Stimulated activated CD4-positive, alpha-beta T cell treated with anti-CD3 and anti-CD28 coated beads, Interleukin-12 subunit alpha, Interleukin-12 subunit beta, amount 100 ng/mL, for 48 hours (primary cell): ENCODE measurements around the gene PDE4DIP.
A peak's percentile ranks its signal among the peaks of the same experiment; 100 is the strongest.
"Not testable (repeated sequence)": the region's sequence is repeated elsewhere in the genome, so short reads cannot be mapped to it uniquely, and the experiment has no call there.

Experiments used
- DNase-seq, 3 donors: peaks; one replicate each; pipeline ENCODE4 v3.0.0-alpha.2; 2020; ENCODE audit warnings: low read depth in 2 of 3, low spot score in 1 of 3

PDE4DIP gene

GRCh38 chr1:148844220-148844619 is at the start of gene PDE4DIP:
PDE4DIP (plus strand) TSS chr1:148844428; CDS start chr1:148844775, 347 bp downstream.
- peak in 2 of 3 donors; percentile 2 to 3 for DNase-seq

- DNase-seq, result not testable (repeated sequence)
Measured at GRCh38 chr1:148808268-148808928, 35.8 kb upstream of the PDE4DIP start.

DNA sequence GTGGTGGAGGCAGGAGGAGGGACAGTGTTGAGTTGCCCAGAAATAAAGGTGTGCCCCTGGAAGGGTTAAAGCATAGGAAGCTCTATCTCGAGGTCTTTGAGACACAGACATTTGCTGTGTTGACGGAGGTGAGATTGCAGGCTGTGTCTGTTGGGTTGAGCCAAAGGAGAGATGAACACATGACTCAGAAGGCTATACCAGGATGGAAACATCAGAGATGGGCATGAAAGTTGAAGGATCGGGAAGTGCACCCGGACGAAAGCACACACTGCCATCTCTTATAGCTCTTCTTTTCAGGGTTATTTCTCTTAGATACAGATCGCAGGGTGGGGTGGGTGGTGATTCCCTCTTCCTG is 35.3 kb upstream of the PDE4DIP start:
- DNase-seq, result not testable (repeated sequence)

DNA sequence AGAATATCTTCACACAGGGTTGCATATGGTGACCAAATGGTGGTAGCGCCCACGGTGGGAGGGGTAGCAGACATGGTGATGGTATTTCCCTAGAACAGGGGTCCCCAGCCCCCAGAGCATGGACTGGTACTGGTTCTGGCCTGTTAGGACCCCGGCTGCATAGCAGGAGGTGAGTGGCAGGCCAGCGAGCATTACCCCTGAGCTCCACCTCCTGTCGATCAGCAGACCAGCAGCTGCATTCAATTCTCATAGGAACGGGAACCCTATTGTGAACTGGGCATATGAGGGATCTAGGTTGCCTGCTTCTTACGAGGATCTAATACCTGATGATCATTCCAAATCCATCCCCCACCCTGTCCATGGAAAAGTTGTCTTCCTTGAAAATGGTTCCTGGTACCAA is 22.0 kb upstream of the PDE4DIP start:
- not testable (repeated sequence) for DNase-seq

GRCh38 chr1:148823822-148824221 is 20.4 kb upstream of the PDE4DIP start:
- DNase-seq, result not testable (repeated sequence)

DNA sequence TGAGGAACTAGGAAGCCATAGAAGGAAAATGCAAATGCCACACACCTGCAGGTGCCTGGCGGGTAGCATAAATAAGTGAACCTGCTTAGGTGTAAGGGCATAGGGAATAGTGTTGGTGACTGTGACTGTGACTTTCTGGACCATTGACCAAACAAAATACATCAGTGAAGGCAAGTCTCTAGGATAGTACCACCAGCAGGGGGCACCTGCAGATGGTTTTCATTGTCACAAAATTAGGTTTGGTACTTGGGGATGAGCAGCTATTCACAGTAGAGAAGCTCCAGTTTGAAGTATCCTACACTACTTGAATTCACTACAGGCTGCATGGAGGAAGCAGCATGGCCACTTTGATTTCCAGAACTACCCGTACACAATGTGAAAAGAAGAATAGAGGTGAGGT is 19.2 kb upstream of the PDE4DIP start:
- DNase-seq, result not testable (repeated sequence)

GRCh38 chr1:148828531-148828930 is 15.7 kb upstream of the PDE4DIP start:
- not testable (repeated sequence) for DNase-seq

GRCh38 chr1:148828962-148829361 is 15.3 kb upstream of the PDE4DIP start:
- DNase-seq, result not testable (repeated sequence)

DNA sequence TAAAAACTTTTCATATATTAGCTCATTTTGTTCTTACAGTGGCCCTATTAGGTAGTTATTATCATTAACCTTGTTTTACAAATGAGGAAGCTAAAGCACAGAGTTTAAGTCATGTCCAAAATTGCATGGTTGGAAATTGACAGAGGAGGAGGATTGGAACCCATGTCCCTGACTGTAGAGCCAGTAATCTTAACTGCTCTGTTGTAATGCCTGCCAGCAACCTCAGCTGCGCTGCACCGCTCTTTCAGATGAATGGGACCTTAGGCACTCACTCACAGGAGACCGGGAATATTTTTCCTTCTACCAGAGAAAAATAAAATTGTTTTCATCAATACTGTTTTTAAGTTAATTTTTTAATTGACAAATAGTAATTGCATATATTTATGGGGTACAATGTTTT is 14.9 kb upstream of the PDE4DIP start:
- not testable (repeated sequence) for DNase-seq

GRCh38 chr1:148841262-148841661 is 3.0 kb upstream of the PDE4DIP start:
- DNase-seq, result not testable (repeated sequence)

DNA sequence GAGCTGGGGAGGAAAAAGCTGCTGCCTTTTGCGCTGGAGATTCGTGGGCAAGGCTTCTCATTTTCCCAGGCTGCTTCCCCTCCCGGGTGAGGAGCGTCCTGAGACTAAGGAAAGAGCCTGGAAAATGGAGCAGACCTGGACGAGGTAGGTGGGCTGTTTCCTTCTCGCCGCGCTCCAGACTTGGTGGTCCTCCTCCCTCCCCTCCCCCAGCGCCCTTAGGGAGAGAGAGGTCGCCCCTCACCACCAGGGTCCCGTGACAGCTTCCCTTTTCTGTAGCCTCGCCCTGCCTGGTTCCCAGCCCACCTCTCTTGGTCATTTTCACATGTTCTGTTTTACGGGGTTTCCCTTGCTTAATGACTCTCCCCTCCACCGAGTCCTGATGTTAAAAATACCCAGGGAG is 423 bp downstream of the PDE4DIP start:
- not testable (repeated sequence) for DNase-seq

DNA sequence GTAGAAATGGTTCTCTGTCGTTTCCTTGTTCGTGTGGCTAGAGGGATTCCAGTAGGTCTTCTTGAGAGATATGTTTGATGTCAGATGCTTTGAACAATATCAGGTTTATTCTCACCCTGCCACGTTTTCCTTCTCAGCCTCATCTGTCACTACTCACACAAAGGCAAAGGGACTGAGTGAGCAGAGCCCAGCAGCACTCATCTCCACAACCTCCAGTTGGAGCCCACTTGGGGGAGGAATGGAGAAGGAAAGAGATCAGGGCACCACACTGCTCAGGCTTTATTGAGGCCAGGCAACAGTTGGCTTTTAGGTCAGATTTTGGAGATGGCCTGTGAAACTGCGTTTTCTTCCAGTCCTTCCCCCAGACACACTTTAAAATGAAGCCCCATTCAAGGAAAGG is 840 bp downstream of the PDE4DIP start:
- not testable (repeated sequence) for DNase-seq

GRCh38 chr1:148850347-148850746 is 6.1 kb downstream of the PDE4DIP start:
- DNase-seq, result not testable (repeated sequence)

DNA sequence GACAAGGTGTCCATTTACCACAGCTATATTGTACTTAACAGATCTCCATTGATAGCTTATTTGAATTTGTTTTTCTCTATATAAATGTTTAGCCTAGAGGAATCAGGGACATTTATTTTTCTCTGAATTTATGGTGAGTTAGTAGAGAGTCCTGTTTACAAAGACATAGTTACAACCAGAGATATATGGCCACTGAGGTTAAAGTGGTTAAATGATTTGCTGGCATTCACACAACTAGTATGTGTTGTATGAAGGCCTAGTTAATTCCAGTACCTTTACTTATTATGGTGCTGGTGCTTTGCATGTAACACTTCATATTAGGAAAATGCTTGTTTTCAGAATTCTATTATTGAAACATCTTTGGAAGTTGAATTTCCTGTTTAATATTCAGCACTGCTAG is 6.6 kb downstream of the PDE4DIP start:
- not testable (repeated sequence) for DNase-seq

DNA sequence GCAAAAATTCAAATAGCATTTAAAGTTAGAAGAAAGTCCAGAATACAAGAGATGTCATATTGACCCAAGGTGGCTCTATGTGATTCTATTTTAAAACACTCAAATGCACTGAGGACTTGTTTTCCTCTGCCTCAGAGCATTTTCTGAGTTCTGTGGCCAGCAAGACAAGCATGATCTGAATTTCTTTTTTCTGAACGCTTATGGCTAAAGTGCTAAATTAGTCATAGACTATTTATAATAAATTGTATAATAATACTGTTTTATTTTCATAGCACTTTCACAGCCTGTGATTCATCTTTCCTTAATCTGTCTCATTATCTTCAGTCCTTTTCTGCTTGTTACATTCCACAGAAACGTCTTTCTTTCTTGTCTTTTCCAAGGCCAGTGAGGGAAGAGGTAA is 7.5 kb downstream of the PDE4DIP start:
- not testable (repeated sequence) for DNase-seq

GRCh38 chr1:148853363-148853762 is 9.1 kb downstream of the PDE4DIP start:
- not testable (repeated sequence) for DNase-seq

- DNase-seq, result not testable (repeated sequence)
Measured at GRCh38 chr1:148854063-148854462, 9.8 kb downstream of the PDE4DIP start.

DNA sequence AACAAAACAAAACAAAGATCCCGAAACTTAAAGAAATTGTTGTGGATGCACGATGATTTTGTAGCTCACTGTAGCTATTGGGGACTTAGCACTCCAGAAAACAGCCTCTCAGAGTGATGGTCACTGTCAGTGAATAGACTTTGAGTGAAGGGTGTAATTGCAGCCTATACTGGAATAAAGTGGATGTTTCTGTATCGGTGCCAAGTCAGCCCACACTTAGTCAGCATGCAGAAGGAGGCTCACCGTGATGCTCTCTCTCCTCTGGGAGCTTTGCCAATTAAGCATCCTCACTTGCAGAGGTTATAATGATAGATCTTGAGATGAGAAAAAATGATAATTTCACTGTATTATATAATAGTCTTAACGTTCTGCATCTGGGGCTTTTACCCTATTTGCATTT is 11.1 kb downstream of the PDE4DIP start:
- DNase-seq, result not testable (repeated sequence)

DNA sequence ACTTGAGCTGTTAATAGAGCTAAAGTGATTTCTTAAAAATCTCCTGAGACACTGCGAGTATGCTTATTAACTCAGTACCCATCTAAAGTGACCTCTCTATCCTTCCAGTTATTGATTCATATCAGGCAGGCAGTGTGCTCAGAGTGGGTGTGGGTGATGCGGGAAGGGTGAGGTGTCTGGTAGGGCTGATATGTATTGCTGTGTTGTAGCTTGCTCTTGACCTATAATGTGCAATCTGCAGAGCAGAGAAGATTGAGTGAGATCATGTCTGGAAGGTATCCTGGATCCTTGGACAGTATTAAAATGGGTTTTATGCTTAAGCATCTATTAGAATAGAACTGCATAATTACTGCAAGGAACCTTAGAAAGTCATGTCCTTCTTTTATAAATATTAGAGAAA is 15.8 kb downstream of the PDE4DIP start:
- DNase-seq, result not testable (repeated sequence)

- not testable (repeated sequence) for DNase-seq
Measured at GRCh38 chr1:148860579-148861259, 16.5 kb downstream of the PDE4DIP start.

GRCh38 chr1:148862590-148862989 is 18.4 kb downstream of the PDE4DIP start:
- DNase-seq, result not testable (repeated sequence)

DNA sequence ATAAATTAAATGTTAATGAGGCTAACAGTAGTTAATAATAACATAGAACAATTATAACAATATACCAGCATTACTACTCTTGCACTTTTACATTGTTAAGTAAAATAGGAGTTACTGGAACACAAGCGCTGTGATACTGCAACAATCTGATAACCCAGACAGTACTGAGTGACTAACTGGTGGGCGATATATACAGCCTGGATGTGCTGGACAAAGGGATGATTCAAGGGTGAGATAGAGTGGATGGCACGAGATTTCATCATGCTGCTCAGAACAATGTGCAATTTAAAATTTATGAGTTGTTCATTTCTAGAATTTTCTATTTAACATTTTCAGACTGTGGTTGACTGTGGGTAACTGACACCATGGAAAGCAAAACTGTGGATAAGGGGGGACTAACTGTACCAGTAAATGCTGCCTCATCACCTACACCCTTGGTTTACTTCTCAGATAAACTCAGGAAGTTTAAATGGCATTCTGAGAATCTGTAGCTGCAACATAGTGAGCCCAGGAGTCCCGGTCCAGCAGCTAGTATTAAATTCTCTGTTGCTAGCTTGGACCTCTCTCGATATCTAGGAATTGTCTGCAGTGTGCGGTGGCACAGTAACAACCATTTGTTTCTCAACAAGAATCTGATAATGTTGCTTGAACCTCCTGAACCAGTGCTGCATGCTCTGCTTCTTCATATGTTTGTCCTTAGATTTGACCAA is 24.9 kb downstream of the PDE4DIP start:
- not testable (repeated sequence) for DNase-seq
